Panc1 (cell line): ENCODE measurements around the gene TTLL11.

Source experiments
- POLR2AphosphoS5 ChIP-seq: IDR thresholded peaks from 2 replicates; pipeline ENCODE4 v1.6.1; 2012; ENCODE audit warnings: mild to moderate bottlenecking, low read depth, low read length, moderate library complexity
- SIN3A ChIP-seq: IDR thresholded peaks from 2 replicates; pipeline ENCODE4 v1.6.1; 2012; ENCODE audit warnings: low read depth, mild to moderate bottlenecking, low read length, moderate library complexity, borderline replicate concordance; ENCODE audit not compliant: insufficient read depth
- TF ChIP-seq, protein P1 (sequence below): fragments of 450-650 bp; IDR thresholded peaks from 2 replicates; pipeline ENCODE4 v1.5.1; 2017; ENCODE audit warnings: mild to moderate bottlenecking

DNA sequence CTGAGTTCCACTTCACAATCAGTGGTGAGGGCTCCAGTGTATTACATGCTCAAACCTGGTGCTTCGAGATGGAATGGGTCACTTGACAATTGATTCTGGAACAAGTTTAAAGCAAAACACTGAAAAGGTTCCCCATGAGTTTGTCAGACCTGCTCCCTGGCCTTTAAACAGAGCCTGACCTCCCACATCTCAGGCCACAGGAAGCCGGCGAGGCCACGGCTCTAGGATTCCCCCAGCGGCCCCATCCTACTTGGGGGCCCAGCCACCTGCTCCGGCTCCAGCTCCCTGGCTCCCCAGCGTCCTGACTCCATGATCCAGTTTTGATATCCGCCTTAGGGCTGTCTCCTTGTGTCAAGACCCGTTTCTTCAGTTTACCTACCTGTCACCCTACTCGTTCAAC, 62.0 kb downstream of the TTLL11 start:
- TF ChIP-seq, protein P1, sequence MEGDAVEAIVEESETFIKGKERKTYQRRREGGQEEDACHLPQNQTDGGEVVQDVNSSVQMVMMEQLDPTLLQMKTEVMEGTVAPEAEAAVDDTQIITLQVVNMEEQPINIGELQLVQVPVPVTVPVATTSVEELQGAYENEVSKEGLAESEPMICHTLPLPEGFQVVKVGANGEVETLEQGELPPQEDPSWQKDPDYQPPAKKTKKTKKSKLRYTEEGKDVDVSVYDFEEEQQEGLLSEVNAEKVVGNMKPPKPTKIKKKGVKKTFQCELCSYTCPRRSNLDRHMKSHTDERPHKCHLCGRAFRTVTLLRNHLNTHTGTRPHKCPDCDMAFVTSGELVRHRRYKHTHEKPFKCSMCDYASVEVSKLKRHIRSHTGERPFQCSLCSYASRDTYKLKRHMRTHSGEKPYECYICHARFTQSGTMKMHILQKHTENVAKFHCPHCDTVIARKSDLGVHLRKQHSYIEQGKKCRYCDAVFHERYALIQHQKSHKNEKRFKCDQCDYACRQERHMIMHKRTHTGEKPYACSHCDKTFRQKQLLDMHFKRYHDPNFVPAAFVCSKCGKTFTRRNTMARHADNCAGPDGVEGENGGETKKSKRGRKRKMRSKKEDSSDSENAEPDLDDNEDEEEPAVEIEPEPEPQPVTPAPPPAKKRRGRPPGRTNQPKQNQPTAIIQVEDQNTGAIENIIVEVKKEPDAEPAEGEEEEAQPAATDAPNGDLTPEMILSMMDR: no peak
- TF ChIP-seq SIN3A (no peak), POLR2AphosphoS5 (no peak)
